Stomach (tissue), 4 donors: Measurements from ENCODE around the gene SRRM1.
"Not testable (repeated sequence)": the region's sequence is repeated elsewhere in the genome, so short reads cannot be mapped to it uniquely, and the experiment has no call there.

Source experiments
- CTCF ChIP-seq, 7 experiments: fragments of 450-650 bp in 4 of 7; fragments of 200-600 bp in 3 of 7; sonication (generic) in 3 of 7; IDR thresholded peaks; one replicate each; pipeline ENCODE4 v1.5.1; 2016 to 2019; ENCODE audit warnings: antibody characterized with exemption in 7 of 7, control low read depth in 2 of 7, mild to moderate bottlenecking in 1 of 7
- EP300 ChIP-seq: sonication (generic); formaldehyde crosslinking; IDR thresholded peaks from one replicate; pipeline ENCODE4 v1.6.1; 2017; ENCODE audit warnings: antibody characterized with exemption

GRCh38 chr1:24698326-24698725 lies 55.2 kb downstream of the SRRM1 start:
- not testable (repeated sequence) for TF ChIP-seq CTCF (IDR thresholded peaks at IDR 0.05); EP300
